ENCODE results near the gene SLC26A11.

The SLC26A11 gene

GRCh38 chr17:80277751-80278671 lies 57.8 kb downstream of the SLC26A11 start:
- peak overlapping the region; percentile 89 for H3K27ac ChIP-seq
- ChIA-PET POLR2A (ENCODE audit: low non-redundant PET) (no interaction called here), CTCF (interaction anchor here (0.8 kb wide), 1 partner anchor 61 kb away, joined by 4 read pairs; no protein-coding TSS in a partner anchor)
- no peak for TF ChIP-seq CTCF (conservative IDR thresholded peaks at IDR 0.05; ENCODE audit: low read depth)
- no peak for DNase-seq (ENCODE audit: low spot score)

GRCh38 chr17:80279895-80280294 lies 59.7 kb downstream of the SLC26A11 start:
- TF ChIP-seq CTCF (conservative IDR thresholded peaks at IDR 0.05; ENCODE audit: low read depth): no peak
- ChIA-PET CTCF (no interaction called here), POLR2A (ENCODE audit: low non-redundant PET) (interaction anchor here (0.6 kb wide), 1 partner anchor 27 kb away, joined by 5 read pairs; no protein-coding TSS in a partner anchor)
- peak overlapping the region; percentile 89 for H3K27ac ChIP-seq
- no peak for DNase-seq (ENCODE audit: low spot score)

- no peak for DNase-seq (ENCODE audit: low spot score)
- ChIA-PET CTCF (interaction anchor here (0.7 kb wide), 1 partner anchor 223 kb away, joined by 3 read pairs; no protein-coding TSS in a partner anchor), POLR2A (ENCODE audit: low non-redundant PET) (no interaction called here)
- no peak for TF ChIP-seq CTCF (conservative IDR thresholded peaks at IDR 0.05; ENCODE audit: low read depth)
- H3K27ac ChIP-seq: peak overlapping the region; percentile 9; the same call in 1 of the 2 replicates
These were observed 61.3 kb downstream of the SLC26A11 start for GRCh38 chr17:80281516-80281915.

GRCh38 chr17:80283116-80283852 lies 63.1 kb downstream of the SLC26A11 start:
- CTCF ChIA-PET: no interaction called here

GRCh38 chr17:80284631-80285030 lies 64.4 kb downstream of the SLC26A11 start:
- POLR2A ChIA-PET (ENCODE audit: low non-redundant PET): no interaction called here
- H3K27ac ChIP-seq: 0 out of 2 replicates have a peak overlapping the region, but pooled peaks have one; percentile 4
- CTCF ChIA-PET: interaction anchor here (0.7 kb wide), 1 partner anchor 174 kb away, joined by 3 read pairs; no protein-coding TSS in a partner anchor
- DNase-seq (ENCODE audit: low spot score): no peak
- TF ChIP-seq CTCF (conservative IDR thresholded peaks at IDR 0.05; ENCODE audit: low read depth): no peak

More at GRCh38 chr17:80283116-80283852, 63.1 kb downstream of the SLC26A11 start:
- POLR2A ChIA-PET (ENCODE audit: low non-redundant PET): no interaction called here
- H3K27ac ChIP-seq: no peak overlapping the region
- no peak for TF ChIP-seq CTCF (conservative IDR thresholded peaks at IDR 0.05; ENCODE audit: low read depth)
- no peak for DNase-seq (ENCODE audit: low spot score)

- POLR2A ChIA-PET (ENCODE audit: low non-redundant PET): no interaction called here
- CTCF ChIA-PET: interaction anchor here (0.6 kb wide), 1 partner anchor 215 kb away, joined by 4 read pairs; no protein-coding TSS in a partner anchor
- TF ChIP-seq CTCF (conservative IDR thresholded peaks at IDR 0.05; ENCODE audit: low read depth): no peak
- no peak for DNase-seq (ENCODE audit: low spot score)
- H3K27ac ChIP-seq: 0 out of 2 replicates have a peak overlapping the region, but pooled peaks have one; percentile 33
These were observed 65.2 kb downstream of the SLC26A11 start for GRCh38 chr17:80285237-80285920.

All from RWPE1 (cell line).